HG02981 (cell line): ENCODE measurements around the gene SMAD9.

ENCODE experiments used
- ATAC-seq: cut with Tn5 transposase; IDR thresholded peaks from one replicate; pipeline ENCODE4 v1.9.1; 2021; ENCODE audit warnings: mild to moderate bottlenecking, moderate library complexity; ENCODE audit not compliant: unreplicated experiment

The SMAD9 gene

DNA sequence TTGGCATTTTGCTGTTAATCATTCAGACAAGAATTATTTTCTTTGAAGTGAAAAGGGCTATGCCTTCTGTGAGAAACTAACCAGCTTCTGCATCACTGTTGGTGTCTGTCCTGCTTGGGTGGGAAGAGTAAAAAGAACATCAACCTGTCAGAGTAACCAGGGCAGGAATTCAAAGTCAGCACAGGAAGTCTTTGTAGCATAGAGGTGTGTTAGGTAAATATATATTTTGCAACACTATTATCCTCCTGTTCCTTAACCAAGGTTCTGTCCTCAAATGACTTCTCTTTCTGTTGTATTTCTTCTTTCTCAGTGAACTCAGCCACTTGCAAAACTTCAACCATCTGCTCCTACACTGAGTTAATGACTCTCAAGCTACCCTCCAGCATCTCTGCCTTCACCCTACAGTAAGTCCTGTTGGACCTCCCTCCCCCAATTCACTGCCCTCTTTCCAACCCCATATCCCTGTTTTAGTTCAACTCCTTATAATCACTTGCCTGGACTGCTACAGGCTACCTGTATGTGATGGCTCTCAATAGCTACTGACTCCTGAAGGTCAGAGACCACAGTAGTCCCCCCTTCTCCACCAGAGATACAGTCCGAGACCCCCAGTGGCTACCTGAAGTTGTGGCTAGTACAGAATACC, 49.9 kb downstream of the SMAD9 start:
- no peak for ATAC-seq

DNA sequence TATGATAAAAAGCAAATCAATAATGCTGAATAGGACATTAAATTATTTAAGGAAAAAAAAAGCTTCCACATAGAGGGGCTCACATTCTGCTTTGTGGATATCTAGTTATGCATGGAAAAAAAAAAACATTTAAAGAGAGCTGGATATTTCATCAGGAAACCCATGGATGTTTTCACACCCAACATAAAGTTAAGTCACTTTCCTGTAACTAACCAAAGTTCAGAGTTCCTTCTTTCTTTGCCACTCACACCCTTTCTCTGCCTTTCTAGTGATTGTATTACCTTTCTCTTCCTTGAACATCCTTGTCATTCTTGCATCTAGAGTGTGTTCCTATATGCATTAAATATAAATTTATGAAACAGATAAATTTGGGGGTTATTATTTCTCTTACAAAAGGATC, 53.8 kb downstream of the SMAD9 start:
- ATAC-seq, result no peak

DNA sequence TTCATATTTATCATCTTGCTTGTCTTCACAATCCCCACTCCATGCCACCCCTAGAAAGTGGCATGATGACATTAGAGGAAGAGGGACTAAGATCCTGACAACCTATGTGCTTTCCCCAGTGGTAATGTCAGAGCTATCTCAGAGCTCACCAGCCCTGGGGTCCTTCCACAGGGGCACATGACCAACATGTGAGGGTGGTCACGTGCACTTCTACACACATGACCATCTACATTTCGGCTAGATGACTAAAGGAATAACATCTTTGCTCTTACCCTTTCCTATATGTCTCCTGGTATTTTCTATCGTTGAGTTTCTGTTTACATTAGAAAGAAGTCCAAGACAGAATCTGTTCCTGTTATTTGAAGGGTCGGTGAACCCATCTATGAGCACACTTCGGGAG, 54.8 kb downstream of the SMAD9 start:
- ATAC-seq, result no peak

DNA sequence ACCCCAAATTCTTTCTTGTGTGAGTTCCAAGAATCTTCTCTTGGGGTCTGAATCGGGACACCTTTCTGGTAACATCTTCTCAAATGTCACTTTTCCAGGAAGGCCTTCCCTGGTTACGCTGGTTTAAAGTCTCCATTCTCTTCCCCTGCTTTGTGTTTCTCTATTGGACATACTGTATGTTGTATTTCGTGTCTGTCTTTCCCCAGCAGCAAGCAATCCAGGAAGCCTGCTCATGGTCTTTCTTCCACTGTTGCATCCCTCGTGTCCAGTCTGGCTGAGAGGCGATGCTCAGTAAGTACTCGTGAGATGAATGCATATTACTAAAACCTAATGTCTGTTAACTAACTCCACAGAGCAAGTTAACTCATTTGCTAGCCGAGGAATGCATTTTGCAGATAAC, 57.3 kb downstream of the SMAD9 start:
- ATAC-seq, result no peak

DNA sequence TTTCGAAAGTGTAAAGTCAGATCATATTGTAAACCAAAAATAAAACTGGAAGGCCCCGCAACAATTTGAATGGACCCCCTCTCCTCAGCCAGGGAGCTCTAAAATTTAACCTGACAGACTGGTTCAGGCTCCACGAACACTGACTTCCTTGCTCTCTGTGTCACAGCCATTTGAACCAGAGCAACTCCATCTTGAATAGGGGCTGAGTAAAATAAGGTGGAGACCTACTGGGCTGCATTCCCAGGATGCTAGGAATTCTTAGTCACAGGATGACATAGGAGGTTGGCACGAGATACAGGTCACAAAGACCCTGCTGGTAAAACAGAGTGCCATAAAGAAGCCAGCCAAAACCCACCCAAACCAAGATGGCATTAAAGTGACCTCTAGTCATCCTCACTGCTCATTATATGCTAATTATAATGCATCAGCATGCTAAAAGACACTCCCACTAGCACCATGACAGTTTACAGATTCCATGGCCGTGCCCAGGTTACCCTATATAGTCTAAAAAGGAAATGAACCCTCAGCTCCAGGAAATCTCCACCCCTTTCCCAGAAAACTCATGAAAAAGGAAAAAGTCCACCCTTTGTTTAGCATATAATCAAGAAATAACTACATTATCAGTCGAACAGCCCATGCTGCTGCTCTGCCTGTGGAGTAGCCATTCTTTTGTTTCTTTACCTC, 57.9 kb downstream of the SMAD9 start:
- ATAC-seq, result no peak

DNA sequence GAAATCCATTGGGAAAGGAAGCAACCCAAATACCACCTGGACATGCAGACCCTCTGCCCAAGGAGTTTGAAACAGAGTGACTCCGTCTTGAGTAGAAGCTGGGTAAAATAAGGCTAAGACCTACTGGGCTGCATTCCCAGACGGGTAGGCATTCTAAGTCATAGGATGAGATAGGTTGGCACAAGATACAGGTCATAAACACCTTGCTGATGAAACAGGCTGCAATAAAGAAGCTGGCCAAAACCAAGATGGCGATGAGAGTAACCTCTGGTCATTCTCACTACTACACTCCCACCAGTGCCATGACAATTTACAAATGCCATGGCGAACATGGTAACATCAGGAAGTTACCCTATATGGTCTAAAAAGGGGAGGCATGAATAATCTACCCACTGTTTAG, 60.8 kb downstream of the SMAD9 start:
- ATAC-seq, result no peak

DNA sequence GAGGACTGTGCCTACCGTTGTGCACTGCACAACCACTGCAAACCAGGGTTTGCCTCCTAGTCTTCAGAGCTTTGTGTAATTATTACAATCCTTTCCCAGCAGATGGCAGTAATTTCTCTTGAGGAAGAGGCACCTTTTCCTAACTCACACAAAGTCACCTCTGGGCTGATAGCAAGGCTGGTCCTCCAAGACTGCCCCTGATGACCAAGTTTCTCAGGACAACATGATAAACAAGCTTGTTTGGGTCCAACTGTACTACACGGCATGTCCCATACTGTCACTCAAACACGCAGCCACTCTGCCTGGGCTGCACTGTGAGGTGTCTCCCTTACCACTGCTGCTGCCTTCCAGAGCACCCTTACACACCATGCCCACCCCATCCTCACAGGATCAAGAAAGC, 61.7 kb downstream of the SMAD9 start:
- ATAC-seq, result no peak

DNA sequence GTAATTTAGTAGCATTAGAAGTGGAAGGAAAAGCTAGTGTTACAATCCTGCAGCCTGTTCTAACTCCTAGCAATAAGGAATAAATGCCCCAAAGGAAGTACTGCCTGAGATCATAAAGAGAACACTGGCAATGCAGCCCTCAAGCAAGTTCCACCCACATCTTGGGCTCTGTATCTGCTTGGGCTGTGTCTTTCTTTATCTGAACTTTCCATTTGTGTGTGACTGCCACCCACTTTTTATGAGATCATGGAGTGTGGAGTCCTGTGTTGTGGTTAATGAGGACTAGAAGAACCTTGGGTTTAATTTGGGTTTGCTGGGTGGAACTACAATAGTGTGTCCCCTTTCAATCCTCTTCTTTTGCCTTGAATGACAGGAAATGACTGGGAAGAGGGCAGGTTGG, 62.8 kb downstream of the SMAD9 start:
- ATAC-seq, result no peak

DNA sequence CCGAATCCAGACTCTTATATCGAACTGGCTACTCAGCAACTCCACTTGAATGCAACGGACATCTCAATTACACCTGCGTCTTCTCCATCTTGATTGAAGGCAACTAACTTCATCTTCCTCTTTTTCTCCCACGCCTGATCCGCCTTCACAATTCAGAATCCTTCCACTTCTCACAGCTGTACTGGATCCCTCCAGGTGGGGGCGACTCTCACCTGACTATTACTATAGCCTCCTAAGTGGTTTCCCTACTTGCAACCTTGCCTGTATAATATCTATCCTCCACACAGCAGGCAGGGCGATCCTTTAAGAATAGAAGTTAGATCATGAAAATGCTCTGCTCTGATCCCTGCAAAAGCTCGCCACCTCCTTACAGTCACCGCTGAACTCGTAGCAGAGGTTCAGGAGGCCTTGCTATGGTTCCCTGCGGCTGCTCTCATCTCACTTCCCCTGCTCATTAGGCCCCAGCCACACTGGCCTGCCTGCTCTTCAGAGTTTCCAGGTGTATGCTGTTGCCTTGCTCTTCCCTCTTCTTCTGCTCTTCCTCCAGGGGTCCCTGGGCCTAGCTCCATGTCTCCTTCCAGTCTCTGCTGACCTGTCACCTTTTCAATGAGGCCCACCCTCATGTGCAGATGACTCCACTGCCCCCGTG, 69.1 kb downstream of the SMAD9 start:
- no peak for ATAC-seq

DNA sequence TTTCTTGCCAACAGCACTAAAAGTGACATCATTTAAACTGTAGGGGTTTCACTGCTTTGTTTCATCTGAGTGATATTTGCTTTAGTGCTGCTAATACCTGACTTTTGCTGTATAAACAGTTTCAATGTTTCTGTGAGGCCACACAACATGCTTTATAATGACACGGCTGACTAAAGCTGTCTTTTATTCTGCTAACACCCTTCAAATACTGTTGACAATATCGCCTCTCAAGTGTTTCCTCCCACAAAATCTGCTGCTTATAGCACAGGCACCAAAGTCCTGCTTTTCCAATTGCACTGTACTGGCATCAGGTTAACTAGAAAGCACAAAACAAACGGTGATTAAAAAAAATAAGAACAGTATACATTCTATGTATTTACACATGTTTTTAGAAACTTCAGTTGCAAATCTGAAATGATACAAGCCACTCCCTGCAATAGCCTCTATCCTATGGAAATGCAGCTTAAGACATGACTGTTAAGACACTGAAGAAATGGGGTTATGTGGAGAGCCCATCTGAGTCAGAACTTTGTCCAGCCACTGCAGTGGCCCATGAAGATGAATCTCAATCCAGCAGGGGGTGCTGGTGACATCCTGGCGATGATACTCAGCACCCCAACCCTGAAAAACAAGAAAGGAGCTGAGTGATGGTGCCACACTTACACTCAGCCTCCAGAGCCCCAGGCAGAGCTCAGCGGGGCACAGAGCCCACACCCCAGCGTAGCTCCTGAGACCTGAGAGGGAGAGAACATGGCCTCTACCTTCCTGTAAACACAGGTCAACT, 71.6 kb downstream of the SMAD9 start:
- no peak for ATAC-seq

DNA sequence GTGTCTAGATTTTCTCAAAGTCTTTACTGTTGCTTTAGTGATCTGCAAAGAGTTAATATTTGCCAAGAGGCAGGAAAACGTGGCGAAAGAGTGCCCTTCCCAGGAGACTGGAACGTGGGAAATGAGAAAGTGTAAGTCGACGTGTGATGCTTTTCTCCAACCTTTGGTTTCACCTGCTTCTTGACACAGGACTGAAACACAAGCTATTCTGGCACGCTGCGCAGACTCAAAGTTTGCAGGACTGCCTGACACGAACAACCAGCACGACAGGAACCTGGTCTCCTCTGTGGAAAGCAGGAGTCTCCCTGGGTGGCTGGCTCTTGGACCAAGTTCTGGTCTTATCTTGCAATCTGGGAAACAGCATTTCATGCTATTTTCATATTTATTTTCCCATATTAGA, 72.4 kb downstream of the SMAD9 start:
- no peak for ATAC-seq

DNA sequence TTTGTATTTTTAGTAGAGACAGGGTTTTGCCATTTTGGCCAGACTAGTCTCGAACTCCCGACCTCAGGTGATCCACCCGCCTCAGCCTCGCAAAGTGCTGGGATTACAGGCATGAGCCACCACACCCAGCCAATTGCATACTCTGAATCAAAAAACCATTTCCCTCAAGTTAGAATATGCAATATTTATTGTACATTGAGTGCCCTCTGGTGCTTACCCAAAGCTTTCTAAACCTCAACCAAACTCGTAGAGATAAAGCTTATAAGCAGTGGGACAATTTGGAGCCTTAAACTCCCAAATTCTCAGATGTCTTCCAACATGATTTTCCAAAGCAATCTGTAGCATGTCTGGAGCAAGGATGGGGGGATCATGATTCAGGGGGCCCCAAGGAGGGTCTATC, 78.6 kb downstream of the SMAD9 start:
- no peak for ATAC-seq

DNA sequence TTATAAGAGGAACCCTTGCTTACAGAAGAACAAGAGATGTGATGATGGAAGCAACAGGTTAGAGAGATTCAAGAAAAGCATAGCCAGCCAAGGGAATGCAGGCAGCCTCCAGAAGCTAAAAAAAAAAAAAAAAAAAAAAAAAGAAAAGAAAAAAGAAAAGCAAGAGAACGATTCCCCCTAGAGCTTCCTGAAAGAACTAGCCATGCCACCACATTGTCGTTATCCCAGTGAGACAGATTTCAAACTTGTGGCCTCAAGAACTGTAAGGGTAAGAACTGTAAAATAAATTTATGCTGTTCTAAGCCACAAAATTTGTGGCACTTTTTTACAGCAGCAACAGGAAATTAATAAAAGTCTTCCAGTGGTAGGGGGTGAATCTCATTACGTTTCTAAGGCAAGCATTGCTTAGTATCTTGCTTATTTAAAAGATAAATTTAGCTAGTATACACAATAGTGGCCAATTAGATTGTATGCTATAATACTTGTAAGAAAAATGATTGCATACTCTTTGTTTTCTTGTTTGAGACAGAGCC, 79.3 kb downstream of the SMAD9 start:
- ATAC-seq, result no peak

DNA sequence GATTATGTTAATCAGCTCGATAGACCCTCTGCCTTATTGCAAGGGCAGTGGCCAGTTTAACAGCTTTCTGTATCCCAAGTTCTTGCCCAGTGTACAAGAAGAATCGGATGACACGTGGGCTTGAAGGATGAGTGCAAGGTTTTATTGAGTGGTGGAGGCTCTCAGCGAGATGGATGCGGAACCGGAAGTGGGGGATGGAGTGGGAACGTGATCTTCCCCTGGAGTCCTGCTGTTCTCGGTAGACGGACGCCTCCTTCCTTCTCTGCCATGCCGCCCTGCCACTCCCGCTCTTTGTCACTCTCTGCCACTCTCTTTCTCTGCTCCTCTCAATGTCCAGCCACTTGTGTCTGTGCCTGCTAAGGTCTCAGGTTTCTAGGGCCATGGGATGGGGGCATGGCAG, 80.1 kb downstream of the SMAD9 start:
- no peak for ATAC-seq

DNA sequence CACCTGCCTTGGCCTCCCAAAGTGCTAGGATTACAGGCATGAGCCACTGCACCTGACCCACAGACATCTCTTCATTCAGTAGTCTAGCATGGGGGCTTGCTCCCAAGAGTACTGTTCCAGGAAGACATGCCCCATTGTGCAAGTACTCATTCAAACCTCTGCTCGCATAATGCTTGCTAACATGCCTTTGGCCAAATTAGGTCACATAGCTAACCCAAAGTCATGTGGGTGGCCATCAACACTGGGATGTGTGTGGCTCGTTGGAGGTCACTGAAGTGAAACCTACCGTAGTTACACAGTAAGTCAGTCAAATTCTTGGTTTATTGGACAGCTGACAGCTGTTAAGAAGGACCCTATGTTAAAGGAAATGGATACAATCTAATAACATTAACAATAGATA, 80.8 kb downstream of the SMAD9 start:
- ATAC-seq, result no peak

DNA sequence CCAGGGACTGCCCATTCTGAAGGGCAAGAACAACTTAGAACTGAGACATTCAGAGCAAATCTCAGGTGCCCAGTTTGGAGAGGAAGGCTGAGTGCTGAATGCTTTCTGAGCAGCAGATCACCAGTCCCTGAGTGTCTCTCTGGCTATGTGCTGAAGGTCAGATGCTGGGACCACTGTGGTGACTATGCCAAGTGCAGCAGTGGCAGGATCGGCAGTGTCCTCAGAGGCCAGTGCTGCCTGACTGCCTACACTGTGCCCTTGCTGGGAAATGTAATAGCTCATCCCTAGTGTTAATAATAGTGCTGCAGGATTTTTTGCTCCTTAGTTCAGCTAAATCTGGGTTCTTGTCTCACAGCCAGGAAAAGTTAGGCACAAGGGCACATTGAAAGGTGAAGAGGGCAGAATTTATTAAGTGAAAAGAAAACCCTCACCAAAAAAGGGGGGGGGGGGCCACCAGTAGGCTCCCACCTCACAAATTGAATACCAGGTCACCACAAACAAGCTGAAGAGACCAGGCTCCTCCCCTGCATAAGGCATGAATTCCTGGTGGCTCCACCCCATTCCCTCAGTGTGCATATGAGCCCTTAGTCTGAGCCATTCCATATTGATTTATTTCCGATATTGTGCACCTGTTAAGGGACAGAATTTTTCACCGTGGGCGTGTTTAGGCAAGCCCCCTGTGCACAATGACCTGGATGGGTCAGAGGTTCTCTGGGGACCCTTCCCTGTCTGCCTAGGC, 82.5 kb downstream of the SMAD9 start:
- ATAC-seq, result no peak

DNA sequence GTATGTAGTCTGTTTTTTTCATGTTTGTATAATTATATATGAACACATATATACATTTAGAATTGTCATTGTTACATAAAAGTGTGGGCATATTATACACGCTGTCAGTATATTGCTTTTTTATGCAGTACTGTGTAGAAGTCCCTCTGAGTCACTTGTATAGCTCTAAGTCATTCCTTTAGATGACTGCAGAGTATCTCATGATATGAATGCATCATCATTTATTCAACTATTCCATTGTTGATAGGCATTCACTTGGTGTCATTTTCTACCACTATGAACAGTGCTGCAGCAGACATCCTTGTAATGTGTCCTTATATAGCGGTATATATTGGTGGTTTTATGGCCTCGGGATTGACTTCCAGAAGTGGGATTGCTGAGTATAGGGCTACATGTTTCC, 85.7 kb downstream of the SMAD9 start:
- ATAC-seq, result no peak

DNA sequence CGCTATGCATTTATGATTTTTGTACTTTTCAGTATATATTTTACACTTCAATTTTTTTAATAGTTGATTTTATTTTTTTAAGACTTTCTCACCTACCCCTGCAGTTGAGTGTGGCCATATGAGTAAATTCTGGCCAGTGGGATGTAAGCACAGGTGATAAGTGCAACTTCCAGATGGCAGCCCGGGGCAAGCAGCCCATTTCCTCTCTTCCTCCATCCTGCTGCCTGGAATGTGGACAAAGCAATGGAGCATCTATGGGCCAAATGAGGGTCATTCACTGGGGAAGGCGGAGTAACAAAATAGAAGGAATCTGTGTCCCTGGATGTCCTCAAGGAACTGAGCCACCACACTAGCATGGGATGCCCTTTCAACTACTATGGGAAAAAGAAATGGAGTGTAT, 88.7 kb downstream of the SMAD9 start:
- no peak for ATAC-seq

DNA sequence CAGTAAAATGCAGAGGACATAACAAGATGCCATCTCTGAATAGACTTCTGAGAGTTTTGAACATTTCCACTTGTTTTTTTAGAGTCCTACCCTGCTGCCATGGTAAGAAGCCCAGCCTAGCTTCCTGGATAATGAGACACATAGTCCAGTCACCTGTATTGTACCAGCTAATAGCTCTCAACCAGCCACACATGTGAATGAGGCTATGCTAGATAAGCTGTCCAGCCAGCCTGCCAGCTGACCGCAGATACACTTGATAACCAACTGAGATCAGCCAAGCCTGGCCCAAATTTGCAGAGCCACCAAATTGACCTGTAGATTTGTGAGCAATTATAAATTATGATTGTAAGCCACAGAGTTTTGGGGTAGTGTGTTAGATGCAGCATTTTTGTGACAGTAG, 90.3 kb downstream of the SMAD9 start:
- ATAC-seq, result no peak

DNA sequence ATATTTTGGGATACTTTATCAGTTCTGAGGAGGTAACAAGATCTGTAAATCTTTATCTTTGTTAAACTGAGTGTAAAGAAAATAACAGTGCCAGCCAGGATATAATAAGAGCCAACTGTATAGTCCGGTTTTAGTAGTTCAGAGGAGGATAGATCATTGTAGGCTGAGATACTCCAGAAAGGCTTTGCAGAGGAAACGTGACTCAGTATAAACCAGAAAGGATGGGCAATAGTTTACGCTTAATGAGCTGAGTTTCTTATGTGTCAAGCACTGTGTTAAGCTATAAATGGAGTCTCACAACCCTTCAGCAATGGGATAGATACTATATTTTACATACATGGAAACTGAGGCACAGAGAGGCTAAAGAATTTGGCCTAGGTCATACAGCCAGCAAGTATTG, 97.3 kb downstream of the SMAD9 start:
- ATAC-seq, result no peak

DNA sequence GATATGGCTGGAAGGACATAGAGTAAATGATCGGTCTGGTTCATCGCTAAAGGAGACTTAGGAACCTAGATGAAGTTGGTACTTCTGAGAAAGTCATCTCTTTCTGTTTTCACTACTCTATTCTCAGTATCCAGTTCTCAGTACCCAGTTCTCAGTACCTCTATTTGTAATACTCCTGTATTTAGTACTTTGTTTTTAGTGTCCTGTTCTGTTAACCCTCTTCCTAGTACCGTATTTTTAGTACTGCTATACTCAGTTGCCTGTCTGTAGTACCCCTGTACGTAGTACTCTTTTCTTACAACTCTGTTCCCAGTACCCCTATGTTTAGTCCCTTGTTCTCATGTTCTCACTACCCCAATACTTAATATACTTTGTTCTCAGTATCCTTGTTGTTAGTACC, 99.8 kb downstream of the SMAD9 start:
- ATAC-seq, result peak; percentile 42
